BLaER1 (cell line): ENCODE data around the gene SHISA6.

Source experiments
- H3K27ac ChIP-seq: shearing (Covaris generic); formaldehyde crosslinking; 2 replicates; pipeline ENCODE4 v1.8.1; 2022
- H3K27me3 ChIP-seq: shearing (Covaris generic); formaldehyde crosslinking; 2 replicates; pipeline ENCODE4 v1.8.1; 2022
- H3K36me3 ChIP-seq: shearing (Covaris generic); formaldehyde crosslinking; 2 replicates; pipeline ENCODE4 v1.8.1; 2022
- H3K4me1 ChIP-seq: shearing (Covaris generic); formaldehyde crosslinking; 2 replicates; pipeline ENCODE4 v1.8.1; 2022
- H3K4me2 ChIP-seq: shearing (Covaris generic); formaldehyde crosslinking; 2 replicates; pipeline ENCODE4 v1.8.1; 2022
- H3K4me3 ChIP-seq: shearing (Covaris generic); formaldehyde crosslinking; 2 replicates; pipeline ENCODE4 v1.8.1; 2022
- H3K9ac ChIP-seq: shearing (Covaris generic); formaldehyde crosslinking; 2 replicates; pipeline ENCODE4 v1.8.1; 2022
- H3K9me3 ChIP-seq: shearing (Covaris generic); formaldehyde crosslinking; 2 replicates; pipeline ENCODE4 v1.8.1; 2022
- H4K20me1 ChIP-seq: shearing (Covaris generic); formaldehyde crosslinking; 2 replicates; pipeline ENCODE4 v1.8.1; 2022
- Cebpa-rat ChIP-seq: shearing (Covaris generic); IDR thresholded peaks from 2 replicates; pipeline ENCODE4 v1.8.1; 2022

Gene SHISA6

DNA sequence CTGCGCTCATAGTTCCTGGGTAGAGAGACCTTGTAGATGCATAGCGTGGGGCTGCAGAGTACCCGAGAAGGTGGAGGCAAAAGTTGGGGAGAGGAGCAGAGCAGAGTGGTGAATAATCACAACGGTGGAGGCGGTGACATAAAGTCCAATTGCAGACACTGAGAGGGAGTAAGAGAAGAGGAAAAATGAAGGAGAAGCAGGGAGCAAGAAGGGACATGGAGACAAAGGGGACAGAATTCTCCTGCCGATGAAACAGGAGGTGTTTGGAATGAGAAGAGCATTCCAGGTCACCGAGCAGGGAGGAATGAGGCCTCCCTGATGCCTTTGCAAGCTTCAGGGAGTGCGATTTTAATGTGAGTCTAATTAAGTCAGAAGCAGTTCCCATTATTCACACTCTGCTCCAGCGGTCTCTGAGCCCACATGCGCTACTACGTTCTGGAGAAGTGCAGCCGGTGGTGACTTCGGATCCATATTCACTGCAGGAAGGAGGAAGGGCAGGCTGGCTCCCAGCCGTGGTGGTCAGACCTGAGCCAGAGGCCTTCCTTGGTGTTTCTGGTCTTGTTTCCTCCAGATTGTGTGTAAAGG lies 249.2 kb downstream of the SHISA6 start:
- H4K20me1 ChIP-seq, result no peaks in the 10 kb centered on the region
- H3K27ac ChIP-seq, result no peak overlapping the region
- no peaks in the 10 kb centered on the region for H3K4me1 ChIP-seq
- H3K27me3 ChIP-seq, result no peaks in the 10 kb centered on the region
- H3K9ac ChIP-seq, result no peak overlapping the region
- H3K4me2 ChIP-seq, result no peak overlapping the region
- TF ChIP-seq Cebpa-rat, result no peak
- no peaks in the 10 kb centered on the region for H3K36me3 ChIP-seq
- no peak overlapping the region for H3K4me3 ChIP-seq
- no peaks in the 10 kb centered on the region for H3K9me3 ChIP-seq

DNA sequence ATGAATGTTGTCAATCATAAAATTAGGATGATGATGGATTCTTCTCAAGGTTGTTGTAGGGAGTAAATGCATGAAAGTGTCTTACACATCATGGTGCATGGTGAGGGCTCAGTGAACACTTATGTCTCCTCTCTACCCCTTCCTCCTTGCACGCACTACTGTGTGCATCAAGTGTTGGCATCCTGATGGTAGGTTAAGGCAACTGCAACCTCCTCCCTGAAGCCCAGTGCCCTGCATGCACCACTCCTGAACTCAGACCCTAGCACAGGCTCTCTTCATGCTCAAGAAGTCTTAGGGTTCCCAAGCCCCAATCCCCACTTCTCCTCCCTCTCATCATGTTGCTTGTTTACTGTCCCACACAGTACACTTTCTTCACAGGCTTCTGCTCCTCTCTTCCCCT lies 251.5 kb downstream of the SHISA6 start:
- no peaks in the 10 kb centered on the region for H3K36me3 ChIP-seq
- H3K27me3 ChIP-seq, result no peaks in the 10 kb centered on the region
- no peak for TF ChIP-seq Cebpa-rat
- no peak overlapping the region for H3K27ac ChIP-seq
- H3K4me2 ChIP-seq, result no peak overlapping the region
- H3K4me1 ChIP-seq, result no peaks in the 10 kb centered on the region
- no peaks in the 10 kb centered on the region for H4K20me1 ChIP-seq
- no peaks in the 10 kb centered on the region for H3K9me3 ChIP-seq
- no peak overlapping the region for H3K4me3 ChIP-seq
- no peak overlapping the region for H3K9ac ChIP-seq

DNA sequence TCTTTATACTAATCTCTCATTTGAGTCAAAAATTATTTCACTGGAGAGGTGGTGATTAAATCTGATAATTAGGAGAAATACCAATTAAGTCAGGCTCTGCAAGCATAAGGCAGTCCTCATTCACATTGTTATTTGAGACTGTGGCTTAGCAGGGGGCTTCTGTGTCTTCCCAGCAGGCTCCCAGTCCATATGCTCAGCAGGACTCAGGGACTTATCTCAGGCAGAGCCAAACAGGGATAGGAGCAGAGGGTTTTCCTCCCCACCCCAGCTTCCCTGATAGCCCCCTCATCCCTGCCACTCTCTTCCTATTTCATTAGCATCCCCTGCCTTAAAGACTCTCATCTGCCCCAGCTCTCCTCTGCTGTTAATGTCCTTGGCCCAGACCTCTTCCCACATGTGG lies 252.9 kb downstream of the SHISA6 start:
- Histone ChIP-seq H3K36me3 (no peaks in the 10 kb centered on the region), H3K4me2 (no peak overlapping the region), H3K4me3 (no peak overlapping the region), H4K20me1 (no peaks in the 10 kb centered on the region), H3K4me1 (no peaks in the 10 kb centered on the region), H3K27ac (no peak overlapping the region), H3K9ac (no peak overlapping the region), H3K9me3 (no peaks in the 10 kb centered on the region), H3K27me3 (no peaks in the 10 kb centered on the region)
- TF ChIP-seq Cebpa-rat, result no peak

DNA sequence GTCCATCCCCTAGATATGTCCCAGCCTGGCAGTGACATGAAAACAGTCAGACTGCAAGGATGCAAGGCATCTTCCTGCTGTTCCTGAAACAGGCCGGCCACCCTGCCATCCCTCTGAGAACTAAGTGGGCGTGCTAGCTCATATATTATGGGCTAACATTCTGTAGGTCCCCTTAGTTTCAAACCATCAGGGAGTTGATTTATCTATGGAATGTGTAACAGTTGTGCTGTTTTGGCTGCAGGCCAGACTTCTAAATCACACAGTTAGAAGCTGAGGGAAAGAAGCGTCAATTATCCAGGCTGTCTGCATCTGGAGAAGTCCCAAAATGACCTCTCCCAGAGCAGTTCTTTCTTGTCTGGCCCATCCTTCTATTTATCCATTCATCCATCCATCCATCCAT lies 254.6 kb downstream of the SHISA6 start:
- TF ChIP-seq Cebpa-rat, result no peak
- no peak overlapping the region for H3K9ac ChIP-seq
- no peaks in the 10 kb centered on the region for H4K20me1 ChIP-seq
- no peaks in the 10 kb centered on the region for H3K27me3 ChIP-seq
- H3K27ac ChIP-seq, result no peak overlapping the region
- H3K36me3 ChIP-seq, result no peaks in the 10 kb centered on the region
- no peak overlapping the region for H3K4me3 ChIP-seq
- no peaks in the 10 kb centered on the region for H3K4me1 ChIP-seq
- no peak overlapping the region for H3K4me2 ChIP-seq
- H3K9me3 ChIP-seq, result no peaks in the 10 kb centered on the region

DNA sequence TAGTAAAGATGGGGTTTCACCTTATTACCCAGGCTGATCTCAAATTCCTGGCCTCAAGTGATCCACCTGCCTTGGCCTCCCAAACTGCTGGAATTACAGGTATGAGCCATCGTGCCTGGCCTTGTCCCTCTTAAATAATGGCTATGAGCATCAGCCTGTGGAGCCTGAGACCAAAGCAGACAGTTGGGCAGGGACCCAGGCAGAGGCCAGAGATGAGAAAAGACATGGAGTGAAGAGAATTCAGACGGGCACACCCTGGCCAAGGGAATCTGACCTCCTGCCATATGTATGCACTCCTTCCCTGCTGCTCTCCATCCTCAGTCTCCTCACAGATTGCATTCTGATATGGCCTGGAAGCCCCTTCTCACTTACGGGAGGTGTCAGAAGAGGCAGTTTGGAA lies 258.9 kb downstream of the SHISA6 start:
- Histone ChIP-seq H3K4me1 (no peaks in the 10 kb centered on the region), H3K27ac (no peak overlapping the region), H3K4me3 (no peak overlapping the region), H3K9me3 (no peaks in the 10 kb centered on the region), H3K9ac (no peak overlapping the region), H3K36me3 (no peaks in the 10 kb centered on the region), H3K27me3 (no peaks in the 10 kb centered on the region), H3K4me2 (no peak overlapping the region), H4K20me1 (no peaks in the 10 kb centered on the region)
- TF ChIP-seq Cebpa-rat, result no peak

DNA sequence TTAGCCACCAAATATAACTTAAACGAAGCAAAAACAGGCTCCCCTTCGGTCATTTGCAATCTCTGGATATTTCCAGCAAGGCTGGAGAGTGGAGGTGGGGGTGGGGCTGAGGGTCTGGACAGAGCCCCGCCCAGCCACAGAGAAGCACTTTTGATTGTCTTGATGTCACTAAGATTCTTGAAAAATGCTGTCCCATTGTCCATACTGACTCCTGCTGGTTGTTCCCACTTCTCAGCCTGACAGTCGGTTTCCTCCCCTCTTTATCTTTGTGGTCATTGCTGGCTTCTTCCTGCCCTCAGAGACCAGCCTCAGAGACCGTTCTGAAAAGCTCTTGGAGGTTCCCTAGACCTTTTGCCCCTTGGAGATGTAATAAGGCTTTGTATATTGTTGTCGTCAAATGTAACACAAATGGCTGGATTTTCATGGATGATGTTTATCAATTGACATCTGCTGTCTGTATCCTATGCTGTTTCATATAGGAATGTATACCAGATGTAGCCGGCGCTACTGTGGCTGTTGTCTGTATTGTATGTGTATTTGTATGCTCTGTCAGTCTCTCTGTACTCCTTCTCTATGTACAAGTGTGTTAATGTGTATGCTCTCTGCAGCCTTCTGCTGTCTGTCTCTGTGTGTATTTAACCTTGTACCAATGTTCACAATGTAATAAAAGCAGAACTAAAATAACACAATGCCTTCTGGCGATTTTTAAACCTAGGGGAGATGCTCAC lies 262.5 kb downstream of the SHISA6 start:
- Histone ChIP-seq H3K36me3 (no peaks in the 10 kb centered on the region), H3K4me1 (no peaks in the 10 kb centered on the region), H3K27me3 (no peaks in the 10 kb centered on the region), H3K9me3 (no peaks in the 10 kb centered on the region), H3K4me3 (no peak overlapping the region), H3K4me2 (no peak overlapping the region), H3K9ac (no peak overlapping the region), H3K27ac (no peak overlapping the region), H4K20me1 (no peaks in the 10 kb centered on the region)
- no peak for TF ChIP-seq Cebpa-rat

DNA sequence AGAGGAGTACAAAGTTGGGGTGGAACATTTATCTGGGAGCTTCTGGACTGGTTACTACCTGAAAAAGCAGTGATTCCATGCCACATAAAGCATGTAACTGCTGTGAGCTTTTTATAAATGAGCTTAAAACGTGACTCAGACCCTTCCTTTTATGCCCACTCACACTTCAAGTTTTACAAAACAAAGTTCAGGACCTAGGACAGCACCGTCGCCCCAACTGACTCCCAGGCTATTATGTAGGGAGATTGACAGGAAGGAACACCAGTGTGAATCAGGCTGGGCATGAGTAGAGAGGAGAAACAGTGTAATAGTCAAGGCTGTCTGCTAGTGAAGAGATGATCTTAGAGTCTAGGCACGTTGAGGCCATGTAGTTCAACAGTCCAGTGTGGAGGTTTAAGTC lies 265.6 kb downstream of the SHISA6 start:
- Histone ChIP-seq H3K4me1 (peaks cover 8% of the 10 kb centered on the region; the same call in 1 of the 2 replicates), H3K4me3 (no peak overlapping the region), H3K9ac (no peak overlapping the region), H3K36me3 (no peaks in the 10 kb centered on the region), H4K20me1 (no peaks in the 10 kb centered on the region), H3K9me3 (no peaks in the 10 kb centered on the region), H3K4me2 (no peak overlapping the region), H3K27ac (no peak overlapping the region), H3K27me3 (no peaks in the 10 kb centered on the region)
- no peak for TF ChIP-seq Cebpa-rat

DNA sequence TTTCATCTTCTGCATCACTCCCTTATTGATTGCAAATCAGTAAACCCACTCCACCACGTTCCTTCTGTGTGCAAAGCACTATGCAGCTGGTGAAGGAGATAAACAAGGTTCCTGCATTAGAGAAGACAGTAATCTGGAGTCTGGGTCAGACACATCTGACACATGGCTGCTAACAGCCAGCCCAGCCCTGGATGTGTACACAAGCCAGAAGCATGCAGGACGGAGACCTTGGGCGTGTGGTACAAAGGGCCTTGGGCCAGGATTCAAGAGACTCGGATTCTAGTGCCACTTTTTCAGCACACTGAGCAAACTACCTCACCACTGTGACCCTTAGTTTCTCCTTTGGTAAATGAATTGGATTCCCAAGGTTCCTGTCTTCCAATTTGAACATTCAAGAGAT lies 270.7 kb downstream of the SHISA6 start:
- no peaks in the 10 kb centered on the region for H4K20me1 ChIP-seq
- no peak overlapping the region for H3K9ac ChIP-seq
- no peak for TF ChIP-seq Cebpa-rat
- no peaks in the 10 kb centered on the region for H3K9me3 ChIP-seq
- no peak overlapping the region for H3K27ac ChIP-seq
- H3K4me1 ChIP-seq, result peaks cover 8% of the 10 kb centered on the region; the same call in 1 of the 2 replicates
- no peaks in the 10 kb centered on the region for H3K27me3 ChIP-seq
- H3K4me3 ChIP-seq, result no peak overlapping the region
- no peaks in the 10 kb centered on the region for H3K36me3 ChIP-seq
- H3K4me2 ChIP-seq, result no peak overlapping the region

DNA sequence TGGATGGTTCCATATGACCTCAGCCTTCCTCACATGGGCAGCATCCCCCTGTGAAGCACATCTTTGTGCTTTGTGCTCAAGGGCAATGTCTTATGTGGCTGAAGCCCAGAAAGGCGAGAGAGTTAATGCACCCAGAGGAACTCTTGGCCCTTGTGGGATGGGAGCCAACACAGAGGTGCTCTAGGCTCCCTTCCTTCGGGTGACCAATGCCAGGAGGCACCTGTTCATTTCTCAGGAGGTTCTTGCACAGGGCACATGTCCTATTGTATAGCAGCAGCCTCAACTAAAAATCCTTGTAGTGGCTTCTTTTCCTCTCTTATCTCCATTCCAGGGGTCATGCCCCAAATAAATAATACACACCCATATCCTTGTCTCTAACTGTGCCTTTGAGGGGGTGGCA lies 273.6 kb downstream of the SHISA6 start:
- Histone ChIP-seq H4K20me1 (no peaks in the 10 kb centered on the region), H3K9me3 (no peaks in the 10 kb centered on the region), H3K9ac (no peak overlapping the region), H3K27ac (no peak overlapping the region), H3K4me3 (no peak overlapping the region), H3K27me3 (no peaks in the 10 kb centered on the region), H3K4me2 (no peak overlapping the region), H3K36me3 (no peaks in the 10 kb centered on the region), H3K4me1 (0 out of 2 replicates have a peak, but pooled peaks cover 1% of the 10 kb centered on the region)
- TF ChIP-seq Cebpa-rat, result no peak

DNA sequence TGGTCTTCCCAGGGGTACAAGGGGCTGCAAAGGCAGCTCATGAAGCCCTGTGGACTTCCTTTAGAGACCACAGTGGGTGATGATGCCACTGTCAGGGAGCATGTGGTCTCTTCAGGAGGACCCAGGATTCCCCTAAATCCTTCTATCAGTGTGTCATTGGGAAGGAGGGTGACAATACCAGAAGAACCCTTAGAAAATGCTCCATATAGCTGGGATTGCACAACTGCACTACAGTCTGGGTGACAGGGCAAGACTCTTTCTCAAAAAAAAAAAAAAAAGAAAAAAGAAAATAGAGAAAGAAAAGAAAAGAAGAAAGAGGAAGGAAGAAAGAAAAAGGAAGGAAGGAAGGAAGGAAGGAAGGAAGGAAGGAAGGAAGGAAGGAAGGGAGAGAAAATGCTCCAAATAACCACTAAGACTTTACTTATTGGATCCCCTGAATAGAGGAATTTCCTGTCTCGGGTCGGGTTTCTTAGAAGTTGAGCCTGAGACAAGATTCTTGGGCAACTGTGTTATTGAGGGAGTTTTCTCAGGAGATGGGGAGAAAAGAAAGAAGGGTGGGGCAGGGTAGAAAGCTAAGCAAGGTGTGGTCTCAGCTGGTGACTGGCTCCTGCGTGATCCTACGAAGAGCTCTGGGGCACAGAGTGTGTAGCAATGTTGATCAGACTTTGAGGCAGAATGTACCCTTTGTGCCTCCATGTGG lies 274.1 kb downstream of the SHISA6 start:
- Histone ChIP-seq H3K27ac (no peak overlapping the region), H4K20me1 (no peaks in the 10 kb centered on the region), H3K9ac (no peak overlapping the region), H3K4me3 (no peak overlapping the region), H3K27me3 (no peaks in the 10 kb centered on the region), H3K4me1 (no peaks in the 10 kb centered on the region), H3K9me3 (no peaks in the 10 kb centered on the region), H3K4me2 (no peak overlapping the region), H3K36me3 (no peaks in the 10 kb centered on the region)
- TF ChIP-seq Cebpa-rat, result no peak
